KOPT-K1 (cell line): ENCODE data around the gene METAP1D.
"Not testable (repeated sequence)": the region's sequence is repeated elsewhere in the genome, so short reads cannot be mapped to it uniquely, and the experiment has no call there.

Experiments
- H3K27ac ChIP-seq: fragments of 200-600 bp; sonication (generic); 2 replicates; pipeline ENCODE4 v1.5.1; 2016; ENCODE audit warnings: antibody characterized with exemption, mild to moderate bottlenecking, low read depth, low read length; ENCODE audit not compliant: poor library complexity, severe bottlenecking
- H3K36me3 ChIP-seq: fragments of 200-600 bp; sonication (generic); 2 replicates; pipeline ENCODE4 v1.5.1; 2017; ENCODE audit warnings: antibody characterized with exemption, mild to moderate bottlenecking, low read length, moderate library complexity; ENCODE audit not compliant: insufficient read depth
- H3K9me3 ChIP-seq: fragments of 200-600 bp; sonication (generic); 2 replicates; pipeline ENCODE4 v1.5.1; 2017; ENCODE audit warnings: antibody characterized with exemption, low read length, mild to moderate bottlenecking; ENCODE audit not compliant: insufficient read depth, poor library complexity, severe bottlenecking

Gene METAP1D

DNA sequence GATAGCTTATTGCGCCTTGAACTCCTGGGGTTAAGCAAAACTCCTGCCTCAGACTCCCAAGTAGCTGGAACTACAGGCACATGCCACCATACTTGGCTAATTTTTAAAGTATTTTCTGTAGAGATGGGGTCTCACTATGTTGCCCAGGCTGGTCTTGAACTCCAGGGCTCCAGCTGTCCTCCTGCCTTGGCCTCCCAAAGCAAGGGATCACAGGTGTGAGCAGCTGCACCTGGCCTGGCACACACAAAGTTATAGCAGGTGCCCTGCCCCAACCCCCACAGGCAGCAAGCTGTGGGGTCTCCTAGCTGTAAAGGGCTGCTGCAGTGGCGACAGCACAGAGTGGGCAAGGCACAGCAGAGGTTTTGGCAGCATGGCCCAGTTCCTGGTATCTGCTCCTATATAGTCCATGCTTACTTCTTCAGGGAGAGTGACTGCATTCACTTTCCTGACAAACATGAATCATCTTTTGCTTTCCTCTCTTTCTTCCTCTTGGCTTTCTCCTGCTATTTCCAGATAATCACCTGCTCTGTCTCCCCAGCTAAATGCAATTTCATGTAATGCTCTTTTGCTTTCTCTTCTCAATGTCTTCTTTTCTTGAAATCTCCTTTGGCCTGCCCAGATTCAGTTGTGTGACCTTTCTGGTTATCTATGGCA, 27.3 kb upstream of the METAP1D start:
- H3K36me3 ChIP-seq: peaks cover 75% of the 10 kb centered on the region
- H3K27ac ChIP-seq: no peak overlapping the region

DNA sequence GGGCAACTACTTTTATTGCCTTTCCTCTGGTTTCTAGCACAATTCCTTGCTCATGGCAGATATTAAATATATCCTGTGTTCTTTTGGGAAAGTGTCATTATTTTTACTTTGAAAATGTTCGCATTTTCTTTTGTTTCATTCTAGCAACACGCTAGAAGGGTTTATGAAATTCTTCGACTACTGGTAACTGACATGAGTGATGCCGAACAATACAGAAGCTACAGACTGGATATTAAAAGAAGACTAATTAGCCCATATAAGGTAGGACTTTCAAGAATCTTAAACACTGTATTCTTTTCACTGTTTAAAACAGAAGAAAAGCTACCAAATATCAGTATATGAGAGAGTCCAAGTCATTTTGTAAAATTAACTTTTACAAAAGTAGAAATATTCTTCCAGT, 20.6 kb upstream of the METAP1D start:
- no peak overlapping the region for H3K27ac ChIP-seq
- no peaks in the 10 kb centered on the region for H3K9me3 ChIP-seq
- H3K36me3 ChIP-seq: peaks cover 83% of the 10 kb centered on the region

More for the DNA sequence above, 27.3 kb upstream of the METAP1D start:
- H3K9me3 ChIP-seq: no peaks in the 10 kb centered on the region

DNA sequence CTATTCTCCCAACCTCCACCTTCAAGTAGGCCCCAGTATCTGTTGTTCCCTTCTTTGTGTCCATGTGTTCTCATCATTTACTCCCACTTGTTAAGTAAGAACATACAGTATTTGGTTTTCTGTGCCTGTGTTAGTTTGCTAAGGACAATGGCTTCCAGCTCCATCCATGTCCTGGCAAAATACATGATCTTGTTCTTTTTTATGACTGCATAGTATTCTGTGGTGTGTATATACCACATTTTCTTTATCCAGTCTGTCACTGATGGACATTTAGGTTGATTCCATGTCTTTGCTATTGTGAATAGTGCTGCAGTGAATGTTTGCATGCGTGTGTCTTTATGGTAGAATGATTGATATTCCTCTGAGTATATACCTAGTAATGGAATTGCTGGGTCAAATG, 15.8 kb upstream of the METAP1D start:
- H3K27ac ChIP-seq, H3K9me3 ChIP-seq: not testable (repeated sequence)
- peaks cover 69% of the 10 kb centered on the region for H3K36me3 ChIP-seq

DNA sequence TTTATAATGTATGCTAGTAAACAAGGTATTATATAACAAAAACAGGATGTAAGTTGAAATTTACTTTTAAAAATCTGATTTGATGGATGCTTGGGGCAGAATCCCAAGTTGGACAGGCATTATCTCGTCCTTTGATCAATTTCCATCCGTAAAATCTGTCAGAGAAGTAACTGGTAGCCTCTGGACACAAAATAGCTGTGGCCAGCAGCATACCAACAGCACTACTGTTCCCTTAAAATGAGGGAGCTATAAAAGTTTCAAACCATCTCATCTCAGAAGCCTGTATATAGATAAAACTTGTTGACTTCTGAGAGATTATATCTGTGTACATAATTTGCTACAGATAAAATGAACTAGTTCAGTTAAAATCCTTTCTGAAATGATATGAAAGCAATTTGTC, 14.7 kb upstream of the METAP1D start:
- H3K9me3 ChIP-seq: no peaks in the 10 kb centered on the region
- peaks cover 58% of the 10 kb centered on the region for H3K36me3 ChIP-seq
- no peak overlapping the region for H3K27ac ChIP-seq

DNA sequence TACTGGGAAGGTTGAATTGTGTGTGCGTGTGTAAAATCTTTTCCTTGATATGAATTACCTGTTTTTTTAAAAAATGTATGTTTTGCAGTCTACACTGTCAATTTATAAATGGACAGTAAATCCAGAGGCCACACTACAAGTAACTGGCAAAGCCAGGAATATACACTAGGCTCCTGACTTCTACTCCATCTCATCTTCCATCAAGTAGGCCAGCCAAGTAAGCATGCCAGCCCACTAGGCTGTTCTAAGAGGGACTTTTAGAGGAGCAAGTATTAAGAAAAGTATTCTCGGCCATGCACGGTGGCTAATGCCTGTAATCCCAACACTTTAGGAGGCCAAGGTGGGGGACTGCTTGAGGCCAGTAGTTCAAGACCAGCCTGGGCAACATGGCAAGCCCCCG, 13.0 kb upstream of the METAP1D start:
- Histone ChIP-seq H3K9me3 (no peaks in the 10 kb centered on the region), H3K36me3 (peaks cover 42% of the 10 kb centered on the region), H3K27ac (no peak overlapping the region)

DNA sequence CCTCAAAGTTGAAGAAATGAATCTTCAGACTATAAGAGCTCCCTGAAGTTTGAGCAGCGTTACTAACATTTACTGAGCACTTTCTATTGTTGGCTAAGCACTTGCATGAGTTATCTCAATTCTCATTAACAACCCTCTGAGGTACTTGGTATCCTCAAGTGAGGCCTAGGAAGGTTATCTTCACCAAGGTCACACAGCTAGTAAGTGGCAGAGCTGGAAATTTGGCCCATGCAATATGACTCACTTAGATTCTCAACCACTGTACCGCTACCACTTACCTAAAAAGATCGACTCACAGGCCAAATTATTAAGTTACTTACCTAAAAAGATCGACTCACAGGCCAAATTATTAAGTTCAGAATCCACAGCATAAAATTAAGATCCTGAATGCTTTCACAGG, 8.7 kb upstream of the METAP1D start:
- Histone ChIP-seq H3K36me3 (peaks cover 6% of the 10 kb centered on the region; the same call in 1 of the 2 replicates), H3K27ac (no peak overlapping the region), H3K9me3 (no peaks in the 10 kb centered on the region)

- H3K9me3 ChIP-seq: no peaks in the 10 kb centered on the region
- H3K27ac ChIP-seq: no peak overlapping the region
- H3K36me3 ChIP-seq: no peaks in the 10 kb centered on the region
Observed at GRCh38 chr2:171995586-171995985, 4.2 kb upstream of the METAP1D start.

GRCh38 chr2:171996021-171996420, 3.7 kb upstream of the METAP1D start:
- H3K36me3 ChIP-seq: no peaks in the 10 kb centered on the region
- no peaks in the 10 kb centered on the region for H3K9me3 ChIP-seq
- no peak overlapping the region for H3K27ac ChIP-seq

DNA sequence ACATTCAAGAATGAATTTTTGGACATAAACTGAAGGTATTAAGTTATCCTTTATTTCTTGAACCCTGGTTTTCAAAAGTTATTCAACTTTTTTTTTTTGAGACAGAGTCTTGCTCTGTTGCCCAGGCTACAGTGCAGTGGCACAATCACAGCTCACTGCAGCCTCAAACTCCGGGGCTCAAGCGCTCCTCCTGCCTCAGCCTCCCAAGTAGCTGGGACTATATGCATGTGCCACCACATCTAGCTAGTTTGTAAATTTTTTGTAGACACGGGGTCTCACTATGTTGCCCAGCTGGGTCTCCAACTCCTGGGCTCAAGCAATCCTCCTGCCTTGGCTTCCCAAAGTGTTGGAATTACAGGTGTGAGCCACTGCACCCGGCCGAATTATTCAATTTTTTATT, 2.7 kb upstream of the METAP1D start:
- not testable (repeated sequence) for H3K27ac ChIP-seq, H3K36me3 ChIP-seq, H3K9me3 ChIP-seq

DNA sequence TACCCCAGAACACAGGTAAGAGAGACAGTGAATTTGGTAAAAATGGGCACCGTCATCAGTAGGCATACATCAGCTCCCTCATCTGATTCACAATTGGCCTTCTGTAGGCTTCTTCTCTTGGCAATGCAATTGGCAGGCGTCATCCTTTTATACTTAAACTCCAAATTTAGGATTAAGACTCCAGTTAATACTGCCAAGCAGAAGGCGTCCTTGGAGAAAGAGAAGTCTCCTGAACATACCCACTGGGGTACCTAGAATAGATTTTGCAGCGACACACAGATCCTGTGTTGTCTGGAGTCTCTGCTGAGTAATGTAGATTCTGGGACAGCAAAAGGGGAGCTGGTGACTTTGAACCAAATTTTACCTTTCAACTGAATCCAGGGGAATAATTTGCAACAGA, 592 bp upstream of the METAP1D start:
- no peaks in the 10 kb centered on the region for H3K36me3 ChIP-seq
- no peaks in the 10 kb centered on the region for H3K9me3 ChIP-seq
- peak overlapping the region; percentile 58 for H3K27ac ChIP-seq

DNA sequence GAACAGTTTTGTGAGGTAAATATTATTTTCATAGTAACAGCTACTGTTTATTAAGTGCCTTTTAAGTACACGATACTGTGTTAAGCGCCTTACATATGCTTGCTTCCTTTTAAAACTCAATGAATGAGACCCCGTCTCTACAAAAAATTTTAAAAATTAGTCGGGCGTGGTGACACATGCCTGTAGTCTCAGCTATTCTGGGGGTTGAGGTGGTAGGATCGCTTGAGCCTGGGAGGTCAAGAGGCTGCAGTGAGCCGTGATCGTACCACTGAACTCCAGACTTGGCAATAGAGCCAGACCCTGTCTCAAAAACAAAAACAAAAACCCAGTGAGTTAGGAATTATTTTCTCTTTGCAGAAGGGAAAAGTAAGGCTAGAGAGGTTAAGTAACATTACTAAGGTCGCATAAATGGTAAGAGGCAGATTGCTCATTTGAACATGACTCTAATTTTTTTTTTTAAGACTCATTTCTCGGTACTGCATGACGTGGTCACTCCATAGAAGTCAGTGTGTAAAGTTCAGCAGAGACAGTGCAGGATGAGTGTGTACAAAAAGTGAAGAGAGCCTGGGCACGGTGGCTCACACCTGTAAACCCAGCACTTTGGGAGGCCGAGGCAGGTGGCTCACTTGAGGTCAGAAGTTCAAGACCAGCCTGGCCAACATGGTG, 1.1 kb downstream of the METAP1D start:
- Histone ChIP-seq H3K27ac (no peak overlapping the region), H3K36me3 (no peaks in the 10 kb centered on the region)

DNA sequence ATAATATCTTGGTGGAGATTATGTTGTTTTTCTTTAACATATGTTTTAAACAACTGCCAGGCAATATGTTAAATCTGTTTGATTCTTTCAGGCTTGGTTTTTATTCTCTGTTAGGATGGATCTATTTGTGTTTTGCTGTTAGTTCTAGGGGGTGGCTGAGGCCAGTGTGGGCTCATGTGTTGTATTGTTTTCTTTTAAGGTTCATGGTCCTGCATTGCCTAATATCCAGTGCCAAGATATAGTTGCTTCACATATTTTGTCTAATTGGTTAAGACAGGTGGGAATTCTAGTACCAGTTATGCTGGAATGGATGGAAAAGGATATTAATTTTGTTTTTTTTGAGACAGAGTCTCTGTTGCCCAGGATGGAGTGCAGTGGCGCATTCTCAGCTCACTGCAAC, 7.6 kb downstream of the METAP1D start:
- H3K27ac ChIP-seq: no peak overlapping the region
- H3K36me3 ChIP-seq: no peaks in the 10 kb centered on the region
- no peaks in the 10 kb centered on the region for H3K9me3 ChIP-seq

More for the DNA sequence above, 1.1 kb downstream of the METAP1D start:
- H3K9me3 ChIP-seq: no peaks in the 10 kb centered on the region

DNA sequence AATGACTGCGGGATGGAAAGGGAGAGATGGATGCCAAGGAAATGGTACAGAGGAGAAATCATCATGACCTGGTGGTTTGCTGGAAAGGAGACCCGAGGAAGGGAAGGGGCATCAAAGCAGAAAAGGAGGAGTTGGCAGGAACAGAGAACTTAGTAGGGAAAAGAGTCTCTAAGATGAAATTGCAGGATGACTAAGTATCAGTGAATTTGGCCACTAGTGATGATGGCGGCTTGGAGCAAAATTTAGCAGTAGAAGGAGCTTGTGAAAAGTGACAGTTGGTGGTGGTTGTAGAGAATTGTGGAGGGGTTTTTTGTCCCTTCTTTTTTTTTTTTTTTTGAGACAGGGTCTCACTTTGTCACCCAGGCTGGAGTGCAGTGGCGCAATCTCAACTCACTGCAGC, 10.1 kb downstream of the METAP1D start:
- no peaks in the 10 kb centered on the region for H3K9me3 ChIP-seq

DNA sequence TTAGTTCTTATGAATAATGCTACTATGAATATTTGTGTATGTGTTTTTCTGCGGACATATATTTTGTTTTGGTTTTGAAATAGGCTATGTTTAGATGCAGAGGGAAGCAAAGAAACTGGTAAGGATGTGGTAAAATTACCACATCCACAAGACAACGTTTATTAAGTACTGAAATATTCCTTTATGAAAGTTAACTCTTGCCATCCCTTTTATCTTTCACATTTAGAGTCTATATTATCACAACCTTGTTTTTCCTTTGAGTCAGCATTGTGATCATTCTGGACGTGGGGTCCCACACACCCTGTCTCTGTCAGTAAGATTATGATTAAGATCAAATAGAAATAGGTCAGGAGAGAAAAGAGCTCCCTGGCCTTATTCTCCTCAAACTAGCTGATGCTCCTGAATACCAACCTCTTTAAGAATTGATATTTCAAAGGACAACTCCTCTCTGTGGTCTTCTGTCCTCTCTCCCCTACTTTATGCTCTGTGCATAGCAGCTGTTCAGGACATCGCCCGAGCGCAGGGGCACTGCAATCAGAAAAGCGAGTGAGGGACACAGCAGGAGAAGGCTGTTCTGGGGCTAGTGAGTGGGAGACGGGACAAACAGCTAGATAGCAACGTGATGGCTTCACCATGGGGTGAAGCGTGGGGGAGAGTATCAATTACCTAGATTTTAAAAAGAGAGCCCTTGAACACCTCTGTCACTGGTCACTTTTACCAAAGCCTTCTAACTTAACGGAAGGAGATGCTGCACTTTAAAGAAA, 12.2 kb downstream of the METAP1D start:
- Histone ChIP-seq H3K9me3 (no peaks in the 10 kb centered on the region), H3K36me3 (no peaks in the 10 kb centered on the region), H3K27ac (no peak overlapping the region)

More for the DNA sequence above, 10.1 kb downstream of the METAP1D start:
- Histone ChIP-seq H3K27ac (no peak overlapping the region), H3K36me3 (no peaks in the 10 kb centered on the region)

DNA sequence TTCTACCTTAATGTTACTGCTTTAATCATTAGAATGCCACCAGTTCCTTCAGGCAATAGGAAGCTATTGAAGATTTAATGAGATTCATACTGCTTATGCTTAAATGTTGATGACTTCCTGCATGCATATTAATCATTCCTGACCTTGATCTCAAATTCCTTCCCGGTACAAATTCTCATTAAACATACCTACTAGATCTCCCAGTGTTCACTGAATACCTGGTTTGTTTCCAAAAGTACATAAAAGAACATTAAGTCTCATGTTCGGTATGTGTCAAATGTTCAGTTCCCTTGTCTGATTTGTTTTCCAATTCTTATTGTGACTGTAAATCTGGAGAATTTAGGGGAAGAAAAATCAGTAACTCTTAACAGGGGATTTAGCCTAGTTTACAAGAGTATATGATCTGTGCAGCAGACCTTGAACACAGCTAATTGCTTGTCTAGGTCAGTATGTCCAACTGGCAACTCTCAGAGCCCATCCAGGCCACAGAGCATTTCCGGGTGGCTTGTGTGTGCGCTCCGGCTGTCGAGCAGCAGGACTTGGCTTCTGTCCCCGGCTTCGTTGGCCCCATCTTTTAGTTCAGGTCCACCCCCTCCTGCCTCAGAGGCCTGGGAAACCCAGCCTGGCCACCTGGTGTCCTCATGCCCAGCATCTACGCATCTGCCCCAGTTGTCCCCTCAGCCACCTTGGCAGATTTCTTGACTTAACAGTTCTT, 13.1 kb downstream of the METAP1D start:
- no peaks in the 10 kb centered on the region for H3K36me3 ChIP-seq
- H3K27ac ChIP-seq: no peak overlapping the region
- no peaks in the 10 kb centered on the region for H3K9me3 ChIP-seq
